H9 (cell line): ENCODE measurements around the gene CDC5L. TPM values are rescaled to one million over a fixed set of nuclear protein-coding genes. Genes with fewer than 3 reads are reported as not detected.

Source experiments
- DNase-seq: peaks from one replicate; pipeline ENCODE4 v3.0.0-alpha.2; 2017
- H2AFZ ChIP-seq: one replicate; pipeline ENCODE4 v1.6.1; 2013; ENCODE audit warnings: mild to moderate bottlenecking, low read length, control low read depth, moderate library complexity
- H2AK5ac ChIP-seq: 2 replicates; pipeline ENCODE4 v1.6.1; 2013; ENCODE audit warnings: low read length, control low read depth, mixed read lengths; ENCODE audit not compliant: insufficient read length
- H2BK120ac ChIP-seq: one replicate; pipeline ENCODE4 v1.6.1; 2013; ENCODE audit warnings: low read depth, mild to moderate bottlenecking, low read length, control low read depth, inconsistent platforms; ENCODE audit not compliant: poor library complexity, severe bottlenecking
- H2BK12ac ChIP-seq: 2 replicates; pipeline ENCODE4 v1.6.1; 2013; ENCODE audit warnings: low read length, control low read depth, mixed read lengths, low read depth; ENCODE audit not compliant: insufficient read length
- H2BK15ac ChIP-seq: 2 replicates; pipeline ENCODE4 v1.6.1; 2013; ENCODE audit warnings: low read depth, low read length, control low read depth
- H2BK20ac ChIP-seq: one replicate; pipeline ENCODE4 v1.6.1; 2013; ENCODE audit warnings: low read depth, mild to moderate bottlenecking, low read length, control low read depth, inconsistent platforms; ENCODE audit not compliant: poor library complexity, severe bottlenecking
- H2BK5ac ChIP-seq: 2 replicates; pipeline ENCODE4 v1.6.1; 2013; ENCODE audit warnings: low read length, control low read depth, mixed read lengths; ENCODE audit not compliant: insufficient read length
- H3K14ac ChIP-seq: 2 replicates; pipeline ENCODE4 v1.6.1; 2013; ENCODE audit warnings: low read length, control low read depth; ENCODE audit not compliant: insufficient read depth
- H3K18ac ChIP-seq: 2 replicates; pipeline ENCODE4 v1.6.1; 2013; ENCODE audit warnings: low read depth, mild to moderate bottlenecking, mixed read lengths, low read length, control low read depth; ENCODE audit not compliant: insufficient read length
- H3K23ac ChIP-seq: 2 replicates; pipeline ENCODE4 v1.6.1; 2013; ENCODE audit warnings: low read length, control low read depth, mixed read lengths, low read depth; ENCODE audit not compliant: insufficient read length
- H3K23me2 ChIP-seq: 2 replicates; pipeline ENCODE4 v1.6.1; 2013; ENCODE audit warnings: low read depth, mild to moderate bottlenecking, mixed read lengths, low read length, control low read depth; ENCODE audit not compliant: insufficient read length, poor library complexity, severe bottlenecking
- H3K27ac ChIP-seq: 2 replicates; pipeline ENCODE4 v1.5.1; 2013; ENCODE audit warnings: low read length, control low read depth, mixed read lengths, low read depth; ENCODE audit not compliant: insufficient read length
- H3K27me3 ChIP-seq: 2 replicates; pipeline ENCODE4 v1.6.1; 2013; ENCODE audit warnings: low read length, control low read depth, inconsistent platforms; ENCODE audit not compliant: insufficient read depth
- H3K4ac ChIP-seq: 2 replicates; pipeline ENCODE4 v1.6.1; 2013; ENCODE audit warnings: low read depth, mild to moderate bottlenecking, control low read depth, inconsistent platforms, low read length, moderate library complexity
- H3K4me1 ChIP-seq: 2 replicates; pipeline ENCODE4 v1.6.1; 2013; ENCODE audit warnings: low read length, control low read depth, inconsistent platforms; ENCODE audit not compliant: insufficient read depth
- H3K4me2 ChIP-seq: 2 replicates; pipeline ENCODE4 v1.6.1; 2013; ENCODE audit warnings: low read length, control low read depth, mixed read lengths; ENCODE audit not compliant: insufficient read length, insufficient read depth
- H3K56ac ChIP-seq: 2 replicates; pipeline ENCODE4 v1.6.1; 2013; ENCODE audit warnings: low read depth, mild to moderate bottlenecking, mixed read lengths, low read length, control low read depth; ENCODE audit not compliant: insufficient read length
- H3K79me1 ChIP-seq: 2 replicates; pipeline ENCODE4 v1.6.1; 2013; ENCODE audit warnings: low read depth, mild to moderate bottlenecking, moderate library complexity, low read length, control low read depth, inconsistent platforms; ENCODE audit not compliant: insufficient read depth, poor library complexity, severe bottlenecking
- H3K79me2 ChIP-seq: 2 replicates; pipeline ENCODE4 v1.6.1; 2013; ENCODE audit warnings: low read length, control low read depth, inconsistent platforms; ENCODE audit not compliant: insufficient read depth
- H3K9ac ChIP-seq: 2 replicates; pipeline ENCODE4 v1.6.1; 2013; ENCODE audit warnings: low read length, control low read depth, mixed read lengths; ENCODE audit not compliant: insufficient read length; ENCODE audit errors: extremely low read depth
- H3K9me3 ChIP-seq: one replicate; pipeline ENCODE4 v1.6.1; 2013; ENCODE audit warnings: low read depth, low read length, inconsistent platforms; ENCODE audit not compliant: control insufficient read depth
- H3T11ph ChIP-seq: one replicate; pipeline ENCODE4 v1.6.1; 2013; ENCODE audit warnings: mild to moderate bottlenecking, low read length, control low read depth, inconsistent platforms
- H4K20me1 ChIP-seq: one replicate; pipeline ENCODE4 v1.6.1; 2013; ENCODE audit not compliant: control insufficient read depth, insufficient read length, insufficient read depth
- H4K5ac ChIP-seq: 2 replicates; pipeline ENCODE4 v1.6.1; 2013; ENCODE audit warnings: low read depth, mild to moderate bottlenecking, mixed read lengths, low read length, control low read depth; ENCODE audit not compliant: insufficient read length
- H4K8ac ChIP-seq: replicated peaks from 2 replicates; pipeline ENCODE4 v1.6.1; 2013; ENCODE audit warnings: low read length, control low read depth, mixed read lengths, low read depth; ENCODE audit not compliant: insufficient read length
- H4K91ac ChIP-seq: 2 replicates; pipeline ENCODE4 v1.6.1; 2013; ENCODE audit warnings: low read depth, mild to moderate bottlenecking, moderate library complexity, mixed read lengths, low read length, control low read depth; ENCODE audit not compliant: insufficient read length
- H3K27ac Mint-ChIP-seq, 3 experiments: 2 replicates in 2 of 3; 3 replicates in 1 of 3; pipeline ENCODE4 v1.8.0; 2020 to 2021; ENCODE audit warnings: mixed read lengths in 3 of 3, mild to moderate bottlenecking in 1 of 3, moderate library complexity in 1 of 3
- H3K27me3 Mint-ChIP-seq: 2 replicates; pipeline ENCODE4 v1.8.0; 2021; ENCODE audit warnings: low read depth, mild to moderate bottlenecking, moderate library complexity, mixed read lengths
- H3K36me3 Mint-ChIP-seq, 3 experiments: 2 replicates in 2 of 3; 3 replicates in 1 of 3; pipeline ENCODE4 v1.8.0; 2020 to 2021; ENCODE audit warnings: low read depth in 3 of 3, mixed read lengths in 3 of 3; ENCODE audit not compliant: insufficient read depth in 1 of 3
- H3K4me1 Mint-ChIP-seq, 2 experiments: 2 replicates each; pipeline ENCODE4 v1.8.0; 2020; ENCODE audit warnings: mixed read lengths in 2 of 2
- H3K4me3 Mint-ChIP-seq, 2 experiments: 2 replicates in 1 of 2; 3 replicates in 1 of 2; pipeline ENCODE4 v1.8.0; 2020 to 2021; ENCODE audit warnings: mild to moderate bottlenecking in 2 of 2, mixed read lengths in 2 of 2, moderate library complexity in 1 of 2
- H3K9me3 Mint-ChIP-seq, 2 experiments: 2 replicates in 1 of 2; 3 replicates in 1 of 2; pipeline ENCODE4 v1.8.0; 2020; ENCODE audit warnings: mild to moderate bottlenecking in 2 of 2, mixed read lengths in 2 of 2, moderate library complexity in 1 of 2
- CTCF ChIP-seq: fragments of 200-600 bp; sonication (generic); conservative IDR thresholded peaks from 3 replicates; pipeline ENCODE4 v1.8.0; 2021; ENCODE audit warnings: antibody characterized with exemption, mild to moderate bottlenecking
- WGBS: extraction: QIAGEN DNeasy Blood & Tissue Kit; methylation state at CpG from one replicate; pipeline ENCODE4 v1.1.7; 2013; ENCODE audit warnings: missing lambda C conversion rate, low lambda C conversion rate, mixed read lengths; ENCODE audit not compliant: insufficient read length; ENCODE audit errors: extremely low coverage; 5-methylcytosine and 5-hydroxymethylcytosine counted together
- total RNA-seq: library from RNA; stranded (reverse); gene quantifications from 2 replicates; pipeline ENCODE4 v1.2.1, GENCODE V29; 2021

The CDC5L gene
- total RNA-seq, 1 experiment from 2014 or later: 34.3 TPM

GRCh38 chr6:44442236-44442635 lies 54.7 kb downstream of the CDC5L start:
- Mint-ChIP-seq H3K4me1 (no peaks in the 10 kb centered on the region), H3K4me3 (no peak overlapping the region), H3K27me3 (no peaks in the 10 kb centered on the region), H3K9me3 (peaks cover 15 to 16% of the 10 kb centered on the region in 2 experiments), H3K36me3 (peaks cover 21 to 58% (median 33%) of the 10 kb centered on the region in 3 experiments), H3K27ac (no peak overlapping the region)
- TF ChIP-seq CTCF: no peak
- no peak overlapping the region for H3K23ac ChIP-seq
- H3K79me1 ChIP-seq: peaks cover 6% of the 10 kb centered on the region
- no peaks in the 10 kb centered on the region for H3K79me2 ChIP-seq
- H4K91ac ChIP-seq: no peak overlapping the region
- H2BK20ac ChIP-seq: no peak overlapping the region
- no peaks in the 10 kb centered on the region for H3K9me3 ChIP-seq
- H2BK120ac ChIP-seq: no peak overlapping the region
- no peak for DNase-seq
- no peaks in the 10 kb centered on the region for H3K27me3 ChIP-seq
- H2BK15ac ChIP-seq: no peak overlapping the region
- no peak overlapping the region for H3K56ac ChIP-seq
- no peak overlapping the region for H2BK5ac ChIP-seq
- no peak overlapping the region for H3K27ac ChIP-seq
- no peak overlapping the region for H3K18ac ChIP-seq
- no peak overlapping the region for H4K5ac ChIP-seq
- no peaks in the 10 kb centered on the region for H3K23me2 ChIP-seq
- H3K9ac ChIP-seq: no peak overlapping the region
- no peak overlapping the region for H3K14ac ChIP-seq
- no peak overlapping the region for H3K4me2 ChIP-seq
- no peak overlapping the region for H3T11ph ChIP-seq
- no CpG with 5 or more reads among the region's 1 CpG for WGBS
- H4K20me1 ChIP-seq: no peaks in the 10 kb centered on the region
- no peak overlapping the region for H2AFZ ChIP-seq
- no peaks in the 10 kb centered on the region for H3K4me1 ChIP-seq
- H2BK12ac ChIP-seq: no peak overlapping the region
- no peak overlapping the region for H4K8ac ChIP-seq
- H2AK5ac ChIP-seq: no peak overlapping the region
- no peak overlapping the region for H3K4ac ChIP-seq
